ENCODE results near the gene GNG14.

GRCh38 chr19:12680034-12680433 is 7.8 kb upstream of the GNG14 start:
- TF ChIP-seq CTCF (IDR thresholded peaks at IDR 0.05) (no peak), EZH2 (IDR thresholded peaks at IDR 0.05; ENCODE audit: borderline replicate concordance, insufficient read depth, low read depth, low read length, poor library complexity, severe bottlenecking) (no peak)

All from B cell (primary cell).